Neuronal stem cell (in vitro differentiated cells): ENCODE measurements around the gene CHD2.
A peak's percentile ranks its signal among the peaks of the same experiment; 100 is the strongest.

Source experiments
- DNase-seq: peaks from one replicate; pipeline ENCODE4 v3.0.0-alpha.2; 2013; ENCODE audit warnings: low spot score
- H2AFZ ChIP-seq: one replicate; pipeline ENCODE4 v1.6.1; 2013; ENCODE audit warnings: mild to moderate bottlenecking, low read length, inconsistent platforms
- H2AK5ac ChIP-seq: 2 replicates; pipeline ENCODE4 v1.6.1; 2013; ENCODE audit warnings: low read depth, mild to moderate bottlenecking, inconsistent platforms, low read length, moderate library complexity, mixed read lengths
- H2BK120ac ChIP-seq: 2 replicates; pipeline ENCODE4 v1.6.1; 2013; ENCODE audit warnings: low read depth, mild to moderate bottlenecking, inconsistent platforms, low read length, moderate library complexity, mixed read lengths
- H2BK12ac ChIP-seq: one replicate; pipeline ENCODE4 v1.6.1; 2013; ENCODE audit warnings: low read length, inconsistent platforms
- H2BK15ac ChIP-seq: 2 replicates; pipeline ENCODE4 v1.6.1; 2013; ENCODE audit warnings: mild to moderate bottlenecking, low read length, inconsistent platforms, mixed read lengths
- H2BK5ac ChIP-seq: one replicate; pipeline ENCODE4 v1.6.1; 2013; ENCODE audit warnings: inconsistent platforms, mild to moderate bottlenecking, low read length, moderate library complexity
- H3K14ac ChIP-seq: one replicate; pipeline ENCODE4 v1.6.1; 2013; ENCODE audit warnings: low read length, inconsistent platforms
- H3K18ac ChIP-seq: 2 replicates; pipeline ENCODE4 v1.6.1; 2013; ENCODE audit warnings: low read length, inconsistent platforms
- H3K23ac ChIP-seq: 2 replicates; pipeline ENCODE4 v1.6.1; 2013; ENCODE audit warnings: low read depth, mild to moderate bottlenecking, mixed read lengths, low read length, inconsistent platforms; ENCODE audit not compliant: poor library complexity
- H3K27ac ChIP-seq: replicated peaks from 3 replicates; pipeline ENCODE4 v1.5.1; 2013; ENCODE audit warnings: low read length, inconsistent platforms
- H3K27me3 ChIP-seq, 3 experiments: 2 replicates each; pipeline ENCODE4 v1.6.1; 2013; ENCODE audit warnings: low read length in 3 of 3, mild to moderate bottlenecking in 2 of 3, inconsistent platforms in 1 of 3, low read depth in 1 of 3, mixed read lengths in 1 of 3, moderate library complexity in 1 of 3; ENCODE audit not compliant: control insufficient read depth in 3 of 3, insufficient read depth in 3 of 3
- H3K36me3 ChIP-seq, 2 donors: replicated peaks in 1 of 2; 2 replicates each; pipeline ENCODE4 v1.6.1; 2013; ENCODE audit warnings: low read length in 2 of 2; ENCODE audit not compliant: control insufficient read depth in 2 of 2, insufficient read depth in 2 of 2
- H3K4ac ChIP-seq: 2 replicates; pipeline ENCODE4 v1.6.1; 2013; ENCODE audit warnings: inconsistent platforms, mild to moderate bottlenecking, low read length, moderate library complexity
- H3K4me1 ChIP-seq, 2 donors: 1 replicate in 1 of 2; 2 replicates in 1 of 2; pipeline ENCODE4 v1.6.1; 2013; ENCODE audit warnings: low read length in 2 of 2, low read depth in 1 of 2; ENCODE audit not compliant: control insufficient read depth in 2 of 2, insufficient read depth in 1 of 2
- H3K4me2 ChIP-seq: one replicate; pipeline ENCODE4 v1.6.1; 2013; ENCODE audit warnings: mild to moderate bottlenecking, low read length, inconsistent platforms; ENCODE audit not compliant: insufficient read depth, poor library complexity, severe bottlenecking
- H3K4me3 ChIP-seq, 2 donors: 2 replicates each; pipeline ENCODE4 v1.5.1; 2013; ENCODE audit warnings: low read length in 2 of 2, mild to moderate bottlenecking in 2 of 2, inconsistent platforms in 1 of 2, moderate library complexity in 1 of 2
- H3K79me1 ChIP-seq: one replicate; pipeline ENCODE4 v1.6.1; 2013; ENCODE audit warnings: low read depth, mild to moderate bottlenecking, inconsistent platforms, low read length, moderate library complexity
- H3K9ac ChIP-seq: one replicate; pipeline ENCODE4 v1.6.1; 2013; ENCODE audit warnings: mild to moderate bottlenecking, low read depth, low read length, inconsistent platforms; ENCODE audit not compliant: poor library complexity
- H3K9me3 ChIP-seq, 2 donors: replicated peaks in 1 of 2; 2 replicates each; pipeline versions ENCODE3 to v1.6.1; 2013; ENCODE audit warnings: low read length in 2 of 2, mild to moderate bottlenecking in 2 of 2, inconsistent platforms in 1 of 2, low read depth in 1 of 2, mixed read lengths in 1 of 2, moderate library complexity in 1 of 2; ENCODE audit not compliant: control insufficient read depth in 2 of 2, insufficient read depth in 1 of 2
- H4K8ac ChIP-seq: one replicate; pipeline ENCODE4 v1.6.1; 2013; ENCODE audit warnings: low read depth, mild to moderate bottlenecking, inconsistent platforms, low read length, moderate library complexity
- H4K91ac ChIP-seq: one replicate; pipeline ENCODE4 v1.6.1; 2013; ENCODE audit warnings: low read length, low read depth, mild to moderate bottlenecking, inconsistent platforms; ENCODE audit not compliant: poor library complexity
- WGBS, 2 donors: extraction: QIAGEN DNeasy Blood & Tissue Kit; methylation state at CpG; one replicate each; pipeline ENCODE4 v1.1.7; 2013; ENCODE audit warnings: missing lambda C conversion rate in 2 of 2, mixed read lengths in 1 of 2; ENCODE audit not compliant: insufficient read length in 2 of 2, insufficient replicate concordance in 1 of 2; ENCODE audit errors: extremely low coverage in 2 of 2; 5-methylcytosine and 5-hydroxymethylcytosine counted together

Gene CHD2

GRCh38 chr15:93074599-93074998, 174.5 kb downstream of the CHD2 start:
- no peak overlapping the region for H3K4me3 ChIP-seq

GRCh38 chr15:93076217-93076616, 176.1 kb downstream of the CHD2 start:
- no peak overlapping the region for H3K27ac ChIP-seq

More at GRCh38 chr15:93074599-93074998, 174.5 kb downstream of the CHD2 start:
- Histone ChIP-seq H3K27me3 (no peaks in the 10 kb centered on the region), H3K9me3 (peaks cover 0 to 7% of the 10 kb centered on the region in 2 donors), H3K14ac (no peak overlapping the region), H3K4me2 (no peak overlapping the region), H2AFZ (no peak overlapping the region), H2AK5ac (no peak overlapping the region), H2BK5ac (no peak overlapping the region), H3K36me3 (peaks cover 12 to 60% of the 10 kb centered on the region in 2 donors), H3K79me1 (peaks cover 2% of the 10 kb centered on the region), H3K9ac (peak overlapping the region; percentile 32), H2BK12ac (no peak overlapping the region), H3K18ac (no peak overlapping the region), H4K8ac (no peak overlapping the region), H3K4me1 (peaks cover 28 to 33% of the 10 kb centered on the region in 2 donors), H4K91ac (no peak overlapping the region), H2BK15ac (no peak overlapping the region), H3K27ac (peak overlapping the region; percentile 82), H2BK120ac (no peak overlapping the region), H3K23ac (no peak overlapping the region), H3K4ac (no peak overlapping the region)
- no peak for DNase-seq
- WGBS, 2 donors, result no CpG with 5 or more reads among the region's 13 CpGs

GRCh38 chr15:93076875-93077274, 176.8 kb downstream of the CHD2 start:
- H2AFZ ChIP-seq, result no peak overlapping the region
- H2BK5ac ChIP-seq, result no peak overlapping the region
- no peak for DNase-seq
- no peak overlapping the region for H3K27ac ChIP-seq
- no peak overlapping the region for H3K4me2 ChIP-seq
- H3K4me1 ChIP-seq, result peaks cover 33 to 41% of the 10 kb centered on the region in 2 donors
- no peak overlapping the region for H3K23ac ChIP-seq
- H2AK5ac ChIP-seq, result no peak overlapping the region
- no peak overlapping the region for H3K14ac ChIP-seq
- no peak overlapping the region for H4K91ac ChIP-seq
- H3K9ac ChIP-seq, result no peak overlapping the region
- H3K79me1 ChIP-seq, result peaks cover 2% of the 10 kb centered on the region
- H3K4ac ChIP-seq, result no peak overlapping the region
- H3K27me3 ChIP-seq, result no peaks in the 10 kb centered on the region
- no peak overlapping the region for H2BK120ac ChIP-seq
- H3K9me3 ChIP-seq, result peaks cover 0 to 3% of the 10 kb centered on the region in 2 donors
- H3K18ac ChIP-seq, result no peak overlapping the region
- no peak overlapping the region for H3K4me3 ChIP-seq
- H2BK12ac ChIP-seq, result no peak overlapping the region
- no CpG with 5 or more reads among the region's 5 CpGs for WGBS, 2 donors
- peaks cover 7 to 54% of the 10 kb centered on the region in 2 donors for H3K36me3 ChIP-seq
- no peak overlapping the region for H2BK15ac ChIP-seq
- H4K8ac ChIP-seq, result no peak overlapping the region

More at GRCh38 chr15:93076217-93076616, 176.1 kb downstream of the CHD2 start:
- no CpG with 5 or more reads among the region's 1 CpG for WGBS, 2 donors
- H3K4me3 ChIP-seq, result no peak overlapping the region
- H2AK5ac ChIP-seq, result no peak overlapping the region
- no peak for DNase-seq
- no peak overlapping the region for H3K4ac ChIP-seq
- no peaks in the 10 kb centered on the region for H3K27me3 ChIP-seq
- H2BK12ac ChIP-seq, result no peak overlapping the region
- peaks cover 7 to 54% of the 10 kb centered on the region in 2 donors for H3K36me3 ChIP-seq
- H2BK5ac ChIP-seq, result no peak overlapping the region
- no peak overlapping the region for H3K23ac ChIP-seq
- H3K79me1 ChIP-seq, result peaks cover 2% of the 10 kb centered on the region
- H3K9me3 ChIP-seq, result peaks cover 0 to 2% of the 10 kb centered on the region in 2 donors
- no peak overlapping the region for H2BK15ac ChIP-seq
- H4K91ac ChIP-seq, result no peak overlapping the region
- no peak overlapping the region for H4K8ac ChIP-seq
- no peak overlapping the region for H3K9ac ChIP-seq
- no peak overlapping the region for H2BK120ac ChIP-seq
- peaks cover 34 to 37% of the 10 kb centered on the region in 2 donors for H3K4me1 ChIP-seq
- H2AFZ ChIP-seq, result no peak overlapping the region
- peak overlapping the region; percentile 19 for H3K4me2 ChIP-seq
- no peak overlapping the region for H3K18ac ChIP-seq
- no peak overlapping the region for H3K14ac ChIP-seq
